Ascending aorta (tissue), 2 donors: Measurements from ENCODE around the gene LYZL2. TPM values are rescaled to one million over a fixed set of nuclear protein-coding genes. Genes with fewer than 3 reads are reported as not detected.
"Not testable (repeated sequence)": the region's sequence is repeated elsewhere in the genome, so short reads cannot be mapped to it uniquely, and the experiment has no call there.

Source experiments
- DNase-seq, 2 donors: peaks; one replicate each; pipeline ENCODE4 v3.0.0-alpha.2; 2019; ENCODE audit warnings: low spot score in 2 of 2
- H3K27ac ChIP-seq, 2 donors: fragments of 200-600 bp; sonication (generic); one replicate each; pipeline ENCODE4 v1.5.1; 2016 to 2017; ENCODE audit warnings: mild to moderate bottlenecking in 1 of 2
- H3K27me3 ChIP-seq: fragments of 200-600 bp; sonication (generic); one replicate; pipeline ENCODE4 v1.5.1; 2017
- H3K36me3 ChIP-seq, 2 donors: fragments of 200-600 bp; sonication (generic); one replicate each; pipeline ENCODE4 v1.5.1; 2016
- H3K4me1 ChIP-seq, 2 donors: fragments of 200-600 bp; sonication (generic); one replicate each; pipeline ENCODE4 v1.5.1; 2016 to 2017; ENCODE audit warnings: mild to moderate bottlenecking in 1 of 2
- H3K4me3 ChIP-seq, 2 donors: fragments of 200-600 bp; sonication (generic); one replicate each; pipeline ENCODE4 v1.5.1; 2016 to 2017; ENCODE audit warnings: mild to moderate bottlenecking in 1 of 2
- H3K9me3 ChIP-seq, 2 donors: fragments of 200-600 bp; sonication (generic); one replicate each; pipeline ENCODE4 v1.5.1; 2016
- CTCF ChIP-seq, 3 experiments: fragments of 200-600 bp in 2 of 3; fragments of 450-650 bp in 1 of 3; sonication (generic) in 2 of 3; IDR thresholded peaks; one replicate each; pipeline ENCODE4 v1.5.1; 2016 to 2019; ENCODE audit warnings: antibody characterized with exemption in 3 of 3, mild to moderate bottlenecking in 1 of 3, moderate library complexity in 1 of 3
- intact Hi-C: fragments of 100-400 bp; cut with DNase I; formaldehyde crosslinking; loops from one replicate; pipeline ENCODE4 v1.15.1; 2023
- total RNA-seq: library from RNA; depleted of rRNA; stranded (reverse); fragments of >200 nt; gene quantifications from one replicate; pipeline ENCODE4 v1.1.0, GENCODE V29; 2016

Gene LYZL2
- not detected for total RNA-seq

- DNase-seq, result no peak
- no peak for TF ChIP-seq CTCF (IDR thresholded peaks at IDR 0.05)
- intact Hi-C loops, result no loop called here
- H3K4me3 ChIP-seq, result no peak within 1 kb of the TSS
- H3K9me3 ChIP-seq, result no peaks in the 10 kb centered on the region
- H3K4me1 ChIP-seq, result no peaks in the 10 kb centered on the region
- H3K36me3 ChIP-seq, result no peaks in the 10 kb centered on the region
- no peak within 1 kb of the TSS for H3K27ac ChIP-seq
- H3K27me3 ChIP-seq, result no peaks in the 10 kb centered on the region
Measured at GRCh38 chr10:30629653-30630052, at the start of gene LYZL2. TSS of gene LYZL2 (minus strand) at chr10:30629753. CDS start at chr10:30626915, 2,838 bp downstream.

DNA sequence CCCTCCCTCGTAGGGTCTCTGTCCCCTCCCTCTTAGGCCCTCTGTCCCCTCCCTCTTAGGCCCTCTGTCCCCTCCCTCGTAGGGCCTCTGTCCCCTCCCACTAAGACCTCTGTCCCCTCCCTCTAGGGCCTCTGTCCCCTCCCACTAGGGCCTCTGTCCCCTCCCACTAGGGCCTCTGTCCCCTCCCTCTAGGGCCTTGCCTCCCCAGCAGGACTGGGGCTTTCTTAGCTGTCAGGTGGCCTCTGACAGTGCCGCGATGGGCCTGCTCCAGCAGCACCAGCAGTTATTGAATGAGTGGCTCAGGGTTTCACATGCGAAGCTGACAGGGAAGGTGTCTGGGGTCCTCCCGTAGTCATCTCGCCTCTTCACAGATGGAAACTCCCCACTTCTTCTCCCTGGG lies 48.1 kb upstream of the LYZL2 start:
- H3K27me3 ChIP-seq, intact Hi-C loops: not testable (repeated sequence)

DNA sequence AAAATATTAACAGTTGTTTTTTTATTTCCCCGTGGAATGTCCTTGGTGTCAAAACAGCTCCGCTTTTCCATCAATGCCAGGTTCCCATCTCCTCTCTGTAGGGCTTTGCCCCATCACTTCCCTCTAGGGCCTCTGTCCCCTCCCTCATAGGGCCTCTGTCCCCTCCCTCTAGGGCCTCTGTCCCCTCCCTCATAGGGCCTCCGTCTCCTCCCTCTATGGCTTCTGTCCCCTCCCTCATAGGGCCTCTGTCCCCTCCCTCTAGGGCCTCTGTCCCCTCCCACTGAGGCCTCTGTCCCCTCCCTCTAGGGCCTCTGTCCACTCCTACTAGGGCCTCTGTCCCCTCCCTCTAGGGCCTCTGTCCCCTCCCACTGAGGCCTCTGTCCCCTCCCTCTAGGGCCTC lies 47.6 kb upstream of the LYZL2 start:
- H3K4me3 ChIP-seq, intact Hi-C loops, H3K4me1 ChIP-seq, H3K27ac ChIP-seq, DNase-seq, H3K9me3 ChIP-seq, H3K36me3 ChIP-seq, H3K27me3 ChIP-seq: not testable (repeated sequence)

More for the DNA sequence above, 48.1 kb upstream of the LYZL2 start:
- not testable (repeated sequence) for H3K36me3 ChIP-seq, H3K4me3 ChIP-seq, H3K4me1 ChIP-seq, DNase-seq, H3K9me3 ChIP-seq, H3K27ac ChIP-seq

DNA sequence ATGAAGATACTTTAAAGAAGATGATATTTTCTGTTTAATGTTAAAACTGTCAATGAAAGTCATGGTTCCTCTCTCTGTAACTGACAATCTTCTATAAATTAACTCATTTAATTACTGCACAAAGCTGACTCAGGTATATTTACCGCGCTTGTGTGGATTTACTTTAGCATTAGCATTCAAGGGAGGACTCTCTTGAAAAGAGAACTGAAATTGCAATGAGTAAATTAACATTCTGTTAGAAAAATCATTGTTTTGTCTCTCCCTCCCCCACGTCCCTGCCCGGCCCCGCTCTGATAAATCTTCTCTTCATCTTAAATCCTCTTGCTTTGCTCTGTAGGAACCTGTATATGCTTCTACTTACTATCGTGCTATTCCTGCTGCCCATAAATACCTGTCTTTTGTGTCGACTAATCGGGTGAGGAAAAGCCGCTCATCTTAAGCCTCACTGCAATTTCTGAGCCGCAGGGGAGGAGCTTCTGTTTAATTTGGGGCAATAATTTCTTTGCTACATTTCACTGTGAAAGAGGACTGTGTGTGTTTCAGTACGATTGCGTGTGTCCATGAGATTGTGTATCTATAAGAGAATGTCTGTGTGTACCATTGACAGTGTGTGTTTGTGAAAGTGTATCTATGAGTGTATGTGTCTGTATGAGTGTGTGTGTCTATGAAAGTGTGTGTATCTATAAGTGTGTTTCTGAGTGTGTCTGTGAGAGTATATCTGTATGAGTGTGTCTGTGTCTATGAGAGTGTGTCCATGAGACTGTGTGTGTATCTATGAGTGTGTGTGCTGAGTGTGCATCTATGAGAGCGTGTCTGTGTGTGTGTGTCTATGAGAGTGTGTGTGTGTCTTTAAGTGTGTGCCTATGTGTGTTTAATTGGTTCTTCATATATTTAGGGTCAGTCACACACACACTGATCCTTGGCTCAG lies 46.5 kb upstream of the LYZL2 start:
- no peak for TF ChIP-seq CTCF (IDR thresholded peaks at IDR 0.05)
- Histone ChIP-seq H3K4me1 (no peaks in the 10 kb centered on the region), H3K4me3 (no peak overlapping the region), H3K9me3 (no peaks in the 10 kb centered on the region), H3K36me3 (no peaks in the 10 kb centered on the region), H3K27ac (no peak overlapping the region), H3K27me3 (no peaks in the 10 kb centered on the region)
- DNase-seq, result no peak
- intact Hi-C loops, result no loop called here

GRCh38 chr10:30674796-30675195 lies 45.2 kb upstream of the LYZL2 start:
- Histone ChIP-seq H3K4me1 (no peaks in the 10 kb centered on the region), H3K9me3 (no peaks in the 10 kb centered on the region), H3K27me3 (no peaks in the 10 kb centered on the region), H3K27ac (no peak overlapping the region), H3K4me3 (no peak overlapping the region), H3K36me3 (no peaks in the 10 kb centered on the region)
- TF ChIP-seq CTCF (IDR thresholded peaks at IDR 0.05), result no peak
- DNase-seq, result no peak
- intact Hi-C loops, result no loop called here

DNA sequence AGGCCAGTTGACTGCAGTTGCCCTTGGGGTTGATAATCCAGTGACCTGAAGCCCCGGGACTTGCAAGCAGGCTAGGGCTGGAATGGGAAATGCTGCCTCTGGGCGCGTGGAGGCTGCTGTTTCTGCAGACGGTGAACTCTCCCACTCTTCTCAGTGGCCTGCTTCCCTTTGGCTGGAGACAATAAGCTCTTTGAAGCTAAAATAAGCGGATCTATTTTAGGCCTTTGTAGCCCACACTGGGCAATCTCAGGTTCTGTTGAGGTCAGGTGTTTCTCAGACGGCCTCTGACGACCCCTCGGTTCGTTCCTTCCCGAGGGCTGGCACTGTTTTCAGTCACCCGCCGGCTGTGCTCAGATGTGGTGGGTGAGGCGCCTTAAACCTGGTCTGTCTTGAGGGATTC lies 43.7 kb upstream of the LYZL2 start:
- H3K36me3 ChIP-seq, intact Hi-C loops, H3K27me3 ChIP-seq, H3K9me3 ChIP-seq, H3K4me3 ChIP-seq, DNase-seq, H3K4me1 ChIP-seq, H3K27ac ChIP-seq: not testable (repeated sequence)

DNA sequence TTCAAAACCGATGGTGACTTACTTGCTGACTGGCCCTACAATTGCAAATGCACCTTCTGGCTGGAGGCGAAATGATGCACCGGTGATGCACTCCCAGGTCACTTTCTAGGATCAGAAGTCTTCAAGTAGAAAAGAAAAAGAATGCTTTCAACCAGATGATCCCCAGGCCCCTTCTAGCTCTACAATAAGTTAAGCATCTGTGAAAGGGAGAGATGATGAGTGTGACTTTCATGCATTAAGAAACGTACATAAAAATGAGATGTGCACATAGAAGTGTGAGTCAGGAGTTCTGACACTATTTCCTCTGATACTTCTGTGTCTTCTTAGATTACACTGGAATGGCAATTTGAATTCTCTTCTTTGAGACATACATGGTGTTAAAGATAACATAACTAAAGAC lies 42.8 kb upstream of the LYZL2 start:
- H3K9me3 ChIP-seq, H3K27ac ChIP-seq, H3K4me1 ChIP-seq, intact Hi-C loops, H3K27me3 ChIP-seq, H3K36me3 ChIP-seq, H3K4me3 ChIP-seq, DNase-seq: not testable (repeated sequence)
